GM18873 (cell line): Measurements from ENCODE around the gene PTPRZ1.

Experiments
- ATAC-seq: cut with Tn5 transposase; IDR thresholded peaks from one replicate; pipeline ENCODE4 v1.9.1; 2021; ENCODE audit warnings: mild to moderate bottlenecking, moderate library complexity, moderate number of reproducible peaks; ENCODE audit not compliant: unreplicated experiment, low FRiP score

PTPRZ1 gene

GRCh38 chr7:121953164-121953563 is 80.2 kb downstream of the PTPRZ1 start:
- ATAC-seq, result no peak

GRCh38 chr7:121953601-121954000 is 80.6 kb downstream of the PTPRZ1 start:
- ATAC-seq, result no peak

- ATAC-seq, result no peak
These were observed 81.8 kb downstream of the PTPRZ1 start for GRCh38 chr7:121954803-121955202.

GRCh38 chr7:121957626-121958025 is 84.7 kb downstream of the PTPRZ1 start:
- no peak for ATAC-seq

GRCh38 chr7:121960678-121961077 is 87.7 kb downstream of the PTPRZ1 start:
- ATAC-seq, result no peak

- no peak for ATAC-seq
These were observed 88.3 kb downstream of the PTPRZ1 start for GRCh38 chr7:121961089-121961867.

GRCh38 chr7:121966276-121966934 is 93.4 kb downstream of the PTPRZ1 start:
- no peak for ATAC-seq

- no peak for ATAC-seq
These were observed 94.0 kb downstream of the PTPRZ1 start for GRCh38 chr7:121966935-121967332.

GRCh38 chr7:121985476-121986030 is 112.6 kb downstream of the PTPRZ1 start:
- no peak for ATAC-seq

- no peak for ATAC-seq
These were observed 119.1 kb downstream of the PTPRZ1 start for GRCh38 chr7:121992068-121992467.

- ATAC-seq, result peak; percentile 88
These were observed 121.9 kb downstream of the PTPRZ1 start for GRCh38 chr7:121994625-121995410.

- no peak for ATAC-seq
These were observed 133.7 kb downstream of the PTPRZ1 start for GRCh38 chr7:122006687-122007086.

- ATAC-seq, result no peak
These were observed 137.2 kb downstream of the PTPRZ1 start for GRCh38 chr7:122010116-122010515.

- ATAC-seq, result no peak
These were observed 140.1 kb downstream of the PTPRZ1 start for GRCh38 chr7:122013065-122013464.

GRCh38 chr7:122013630-122014029 is 140.7 kb downstream of the PTPRZ1 start:
- ATAC-seq, result no peak

GRCh38 chr7:122014697-122015096 is 141.7 kb downstream of the PTPRZ1 start:
- no peak for ATAC-seq

- ATAC-seq, result no peak
These were observed 145.1 kb downstream of the PTPRZ1 start for GRCh38 chr7:122018032-122018431.

GRCh38 chr7:122027058-122027457 is 154.1 kb downstream of the PTPRZ1 start:
- ATAC-seq, result no peak

- no peak for ATAC-seq
These were observed 160.7 kb downstream of the PTPRZ1 start for GRCh38 chr7:122033641-122034040.

GRCh38 chr7:122035876-122036275 is 162.9 kb downstream of the PTPRZ1 start:
- ATAC-seq, result no peak

GRCh38 chr7:122038134-122038533 is 165.2 kb downstream of the PTPRZ1 start:
- ATAC-seq, result no peak
